H9 (cell line): ENCODE measurements around the gene MYH16. TPM values are rescaled to one million over a fixed set of nuclear protein-coding genes. Genes with fewer than 3 reads are reported as not detected.

Experiments
- DNase-seq: peaks from one replicate; pipeline ENCODE4 v3.0.0-alpha.2; 2017
- H2AFZ ChIP-seq: one replicate; pipeline ENCODE4 v1.6.1; 2013; ENCODE audit warnings: mild to moderate bottlenecking, low read length, control low read depth, moderate library complexity
- H2AK5ac ChIP-seq: 2 replicates; pipeline ENCODE4 v1.6.1; 2013; ENCODE audit warnings: low read length, control low read depth, mixed read lengths; ENCODE audit not compliant: insufficient read length
- H2BK120ac ChIP-seq: one replicate; pipeline ENCODE4 v1.6.1; 2013; ENCODE audit warnings: low read depth, mild to moderate bottlenecking, low read length, control low read depth, inconsistent platforms; ENCODE audit not compliant: poor library complexity, severe bottlenecking
- H2BK12ac ChIP-seq: 2 replicates; pipeline ENCODE4 v1.6.1; 2013; ENCODE audit warnings: low read length, control low read depth, mixed read lengths, low read depth; ENCODE audit not compliant: insufficient read length
- H2BK15ac ChIP-seq: 2 replicates; pipeline ENCODE4 v1.6.1; 2013; ENCODE audit warnings: low read depth, low read length, control low read depth
- H2BK20ac ChIP-seq: one replicate; pipeline ENCODE4 v1.6.1; 2013; ENCODE audit warnings: low read depth, mild to moderate bottlenecking, low read length, control low read depth, inconsistent platforms; ENCODE audit not compliant: poor library complexity, severe bottlenecking
- H2BK5ac ChIP-seq: 2 replicates; pipeline ENCODE4 v1.6.1; 2013; ENCODE audit warnings: low read length, control low read depth, mixed read lengths; ENCODE audit not compliant: insufficient read length
- H3K14ac ChIP-seq: 2 replicates; pipeline ENCODE4 v1.6.1; 2013; ENCODE audit warnings: low read length, control low read depth; ENCODE audit not compliant: insufficient read depth
- H3K18ac ChIP-seq: 2 replicates; pipeline ENCODE4 v1.6.1; 2013; ENCODE audit warnings: low read depth, mild to moderate bottlenecking, mixed read lengths, low read length, control low read depth; ENCODE audit not compliant: insufficient read length
- H3K23ac ChIP-seq: 2 replicates; pipeline ENCODE4 v1.6.1; 2013; ENCODE audit warnings: low read length, control low read depth, mixed read lengths, low read depth; ENCODE audit not compliant: insufficient read length
- H3K23me2 ChIP-seq: 2 replicates; pipeline ENCODE4 v1.6.1; 2013; ENCODE audit warnings: low read depth, mild to moderate bottlenecking, mixed read lengths, low read length, control low read depth; ENCODE audit not compliant: insufficient read length, poor library complexity, severe bottlenecking
- H3K27ac ChIP-seq: 2 replicates; pipeline ENCODE4 v1.5.1; 2013; ENCODE audit warnings: low read length, control low read depth, mixed read lengths, low read depth; ENCODE audit not compliant: insufficient read length
- H3K27me3 ChIP-seq: 2 replicates; pipeline ENCODE4 v1.6.1; 2013; ENCODE audit warnings: low read length, control low read depth, inconsistent platforms; ENCODE audit not compliant: insufficient read depth
- H3K4ac ChIP-seq: 2 replicates; pipeline ENCODE4 v1.6.1; 2013; ENCODE audit warnings: low read depth, mild to moderate bottlenecking, control low read depth, inconsistent platforms, low read length, moderate library complexity
- H3K4me1 ChIP-seq: 2 replicates; pipeline ENCODE4 v1.6.1; 2013; ENCODE audit warnings: low read length, control low read depth, inconsistent platforms; ENCODE audit not compliant: insufficient read depth
- H3K4me2 ChIP-seq: 2 replicates; pipeline ENCODE4 v1.6.1; 2013; ENCODE audit warnings: low read length, control low read depth, mixed read lengths; ENCODE audit not compliant: insufficient read length, insufficient read depth
- H3K56ac ChIP-seq: 2 replicates; pipeline ENCODE4 v1.6.1; 2013; ENCODE audit warnings: low read depth, mild to moderate bottlenecking, mixed read lengths, low read length, control low read depth; ENCODE audit not compliant: insufficient read length
- H3K79me1 ChIP-seq: 2 replicates; pipeline ENCODE4 v1.6.1; 2013; ENCODE audit warnings: low read depth, mild to moderate bottlenecking, moderate library complexity, low read length, control low read depth, inconsistent platforms; ENCODE audit not compliant: insufficient read depth, poor library complexity, severe bottlenecking
- H3K79me2 ChIP-seq: 2 replicates; pipeline ENCODE4 v1.6.1; 2013; ENCODE audit warnings: low read length, control low read depth, inconsistent platforms; ENCODE audit not compliant: insufficient read depth
- H3K9ac ChIP-seq: 2 replicates; pipeline ENCODE4 v1.6.1; 2013; ENCODE audit warnings: low read length, control low read depth, mixed read lengths; ENCODE audit not compliant: insufficient read length; ENCODE audit errors: extremely low read depth
- H3K9me3 ChIP-seq: one replicate; pipeline ENCODE4 v1.6.1; 2013; ENCODE audit warnings: low read depth, low read length, inconsistent platforms; ENCODE audit not compliant: control insufficient read depth
- H3T11ph ChIP-seq: one replicate; pipeline ENCODE4 v1.6.1; 2013; ENCODE audit warnings: mild to moderate bottlenecking, low read length, control low read depth, inconsistent platforms
- H4K20me1 ChIP-seq: one replicate; pipeline ENCODE4 v1.6.1; 2013; ENCODE audit not compliant: control insufficient read depth, insufficient read length, insufficient read depth
- H4K5ac ChIP-seq: 2 replicates; pipeline ENCODE4 v1.6.1; 2013; ENCODE audit warnings: low read depth, mild to moderate bottlenecking, mixed read lengths, low read length, control low read depth; ENCODE audit not compliant: insufficient read length
- H4K8ac ChIP-seq: replicated peaks from 2 replicates; pipeline ENCODE4 v1.6.1; 2013; ENCODE audit warnings: low read length, control low read depth, mixed read lengths, low read depth; ENCODE audit not compliant: insufficient read length
- H4K91ac ChIP-seq: 2 replicates; pipeline ENCODE4 v1.6.1; 2013; ENCODE audit warnings: low read depth, mild to moderate bottlenecking, moderate library complexity, mixed read lengths, low read length, control low read depth; ENCODE audit not compliant: insufficient read length
- H3K27ac Mint-ChIP-seq, 3 experiments: 2 replicates in 2 of 3; 3 replicates in 1 of 3; pipeline ENCODE4 v1.8.0; 2020 to 2021; ENCODE audit warnings: mixed read lengths in 3 of 3, mild to moderate bottlenecking in 1 of 3, moderate library complexity in 1 of 3
- H3K27me3 Mint-ChIP-seq: 2 replicates; pipeline ENCODE4 v1.8.0; 2021; ENCODE audit warnings: low read depth, mild to moderate bottlenecking, moderate library complexity, mixed read lengths
- H3K36me3 Mint-ChIP-seq, 3 experiments: 2 replicates in 2 of 3; 3 replicates in 1 of 3; pipeline ENCODE4 v1.8.0; 2020 to 2021; ENCODE audit warnings: low read depth in 3 of 3, mixed read lengths in 3 of 3; ENCODE audit not compliant: insufficient read depth in 1 of 3
- H3K4me1 Mint-ChIP-seq, 2 experiments: 2 replicates each; pipeline ENCODE4 v1.8.0; 2020; ENCODE audit warnings: mixed read lengths in 2 of 2
- H3K4me3 Mint-ChIP-seq, 2 experiments: 2 replicates in 1 of 2; 3 replicates in 1 of 2; pipeline ENCODE4 v1.8.0; 2020 to 2021; ENCODE audit warnings: mild to moderate bottlenecking in 2 of 2, mixed read lengths in 2 of 2, moderate library complexity in 1 of 2
- H3K9me3 Mint-ChIP-seq, 2 experiments: 2 replicates in 1 of 2; 3 replicates in 1 of 2; pipeline ENCODE4 v1.8.0; 2020; ENCODE audit warnings: mild to moderate bottlenecking in 2 of 2, mixed read lengths in 2 of 2, moderate library complexity in 1 of 2
- WGBS: extraction: QIAGEN DNeasy Blood & Tissue Kit; methylation state at CpG from one replicate; pipeline ENCODE4 v1.1.7; 2013; ENCODE audit warnings: missing lambda C conversion rate, low lambda C conversion rate, mixed read lengths; ENCODE audit not compliant: insufficient read length; ENCODE audit errors: extremely low coverage; 5-methylcytosine and 5-hydroxymethylcytosine counted together
- total RNA-seq: library from RNA; stranded (reverse); gene quantifications from 2 replicates; pipeline ENCODE4 v1.2.1, GENCODE V29; 2021
- TF ChIP-seq, protein P1 (sequence below): fragments of 200-600 bp; sonication (generic); conservative IDR thresholded peaks from 3 replicates; pipeline ENCODE4 v1.8.0; 2021; ENCODE audit warnings: antibody characterized with exemption, mild to moderate bottlenecking

Gene MYH16
- total RNA-seq, 1 experiment from 2014 or later, result not detected

DNA sequence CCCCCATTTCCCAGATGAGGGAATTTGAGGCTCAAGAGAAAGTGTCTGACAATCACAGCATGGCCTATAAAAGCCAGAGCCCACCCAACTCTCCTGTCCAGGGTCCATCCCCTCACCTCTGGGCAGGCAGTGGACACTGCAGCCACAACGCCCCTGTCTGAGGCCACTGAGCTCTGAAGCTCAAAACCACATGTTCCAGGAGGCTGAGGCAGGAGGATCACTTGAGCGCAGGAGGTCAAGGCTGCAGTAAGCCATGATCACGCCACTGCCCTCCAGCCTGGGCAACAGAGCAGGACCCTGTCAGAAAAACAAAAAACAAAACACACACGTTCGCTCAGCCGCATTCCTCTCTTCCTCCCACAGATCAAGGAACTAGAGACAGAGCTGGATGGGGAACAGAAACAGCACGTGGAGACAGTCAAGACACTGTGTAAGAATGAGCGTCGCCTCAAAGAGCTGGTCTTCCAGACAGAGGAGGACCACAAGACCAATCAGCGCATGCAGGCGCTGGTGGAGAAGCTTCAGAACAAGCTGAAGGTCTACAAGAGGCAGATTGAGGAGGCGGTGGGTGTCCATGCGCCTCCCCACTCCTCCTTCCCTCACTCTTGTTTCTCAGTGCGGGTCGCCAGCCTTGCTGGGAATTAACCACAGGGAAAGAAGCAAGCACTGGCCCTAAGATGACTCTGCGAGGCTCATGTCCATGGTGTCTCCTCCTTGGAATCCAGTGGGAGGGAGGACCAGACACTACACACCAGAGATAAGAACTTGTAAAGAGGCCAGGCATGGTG, 33.0 kb downstream of the MYH16 start:
- H4K5ac ChIP-seq, result no peak overlapping the region
- H3K79me1 ChIP-seq, result no peaks in the 10 kb centered on the region
- H3K56ac ChIP-seq, result no peak overlapping the region
- TF ChIP-seq, protein P1, sequence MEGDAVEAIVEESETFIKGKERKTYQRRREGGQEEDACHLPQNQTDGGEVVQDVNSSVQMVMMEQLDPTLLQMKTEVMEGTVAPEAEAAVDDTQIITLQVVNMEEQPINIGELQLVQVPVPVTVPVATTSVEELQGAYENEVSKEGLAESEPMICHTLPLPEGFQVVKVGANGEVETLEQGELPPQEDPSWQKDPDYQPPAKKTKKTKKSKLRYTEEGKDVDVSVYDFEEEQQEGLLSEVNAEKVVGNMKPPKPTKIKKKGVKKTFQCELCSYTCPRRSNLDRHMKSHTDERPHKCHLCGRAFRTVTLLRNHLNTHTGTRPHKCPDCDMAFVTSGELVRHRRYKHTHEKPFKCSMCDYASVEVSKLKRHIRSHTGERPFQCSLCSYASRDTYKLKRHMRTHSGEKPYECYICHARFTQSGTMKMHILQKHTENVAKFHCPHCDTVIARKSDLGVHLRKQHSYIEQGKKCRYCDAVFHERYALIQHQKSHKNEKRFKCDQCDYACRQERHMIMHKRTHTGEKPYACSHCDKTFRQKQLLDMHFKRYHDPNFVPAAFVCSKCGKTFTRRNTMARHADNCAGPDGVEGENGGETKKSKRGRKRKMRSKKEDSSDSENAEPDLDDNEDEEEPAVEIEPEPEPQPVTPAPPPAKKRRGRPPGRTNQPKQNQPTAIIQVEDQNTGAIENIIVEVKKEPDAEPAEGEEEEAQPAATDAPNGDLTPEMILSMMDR, result no peak
- no peak overlapping the region for H2BK15ac ChIP-seq
- H3K9ac ChIP-seq, result no peak overlapping the region
- H2AFZ ChIP-seq, result no peak overlapping the region
- peak overlapping the region in 1 of 3 experiments; percentile 49; a peak in 1 of 7 replicates for H3K27ac Mint-ChIP-seq
- no peak overlapping the region for H2BK120ac ChIP-seq
- no peak overlapping the region for H2BK20ac ChIP-seq
- no peaks in the 10 kb centered on the region for H3K79me2 ChIP-seq
- no peaks in the 10 kb centered on the region for H3K9me3 ChIP-seq
- H3K27me3 Mint-ChIP-seq, result peaks cover 1% of the 10 kb centered on the region
- no peak overlapping the region for H2BK5ac ChIP-seq
- no peak overlapping the region for H3K23ac ChIP-seq
- no peaks in the 10 kb centered on the region for H3K4me1 ChIP-seq
- no peak overlapping the region for H3K18ac ChIP-seq
- no peak overlapping the region for H4K91ac ChIP-seq
- peaks cover 4% of the 10 kb centered on the region for H3K23me2 ChIP-seq
- no peaks in the 10 kb centered on the region for H3K4me1 Mint-ChIP-seq
- H2AK5ac ChIP-seq, result no peak overlapping the region
- no peak overlapping the region for H3K4me3 Mint-ChIP-seq
- peaks cover 0 to 8% (median 3%) of the 10 kb centered on the region in 3 experiments; a peak in 3 of 7 replicates for H3K36me3 Mint-ChIP-seq
- no peak overlapping the region for H3T11ph ChIP-seq
- no peak overlapping the region for H2BK12ac ChIP-seq
- no peaks in the 10 kb centered on the region for H4K20me1 ChIP-seq
- H3K27me3 ChIP-seq, result no peaks in the 10 kb centered on the region
- no CpG with 5 or more reads among the region's 16 CpGs for WGBS
- peak overlapping the region; percentile 59; the same call in 1 of the 2 replicates for H3K14ac ChIP-seq
- H4K8ac ChIP-seq, result no peak overlapping the region
- H3K4me2 ChIP-seq, result no peak overlapping the region
- DNase-seq, result no peak
- peaks cover 4 to 5% of the 10 kb centered on the region in 2 experiments; a peak in 4 of 5 replicates for H3K9me3 Mint-ChIP-seq
- H3K4ac ChIP-seq, result no peak overlapping the region
- H3K27ac ChIP-seq, result no peak overlapping the region
